ENCODE measurements around the gene NETO1.

- TF ChIP-seq, protein P1, sequence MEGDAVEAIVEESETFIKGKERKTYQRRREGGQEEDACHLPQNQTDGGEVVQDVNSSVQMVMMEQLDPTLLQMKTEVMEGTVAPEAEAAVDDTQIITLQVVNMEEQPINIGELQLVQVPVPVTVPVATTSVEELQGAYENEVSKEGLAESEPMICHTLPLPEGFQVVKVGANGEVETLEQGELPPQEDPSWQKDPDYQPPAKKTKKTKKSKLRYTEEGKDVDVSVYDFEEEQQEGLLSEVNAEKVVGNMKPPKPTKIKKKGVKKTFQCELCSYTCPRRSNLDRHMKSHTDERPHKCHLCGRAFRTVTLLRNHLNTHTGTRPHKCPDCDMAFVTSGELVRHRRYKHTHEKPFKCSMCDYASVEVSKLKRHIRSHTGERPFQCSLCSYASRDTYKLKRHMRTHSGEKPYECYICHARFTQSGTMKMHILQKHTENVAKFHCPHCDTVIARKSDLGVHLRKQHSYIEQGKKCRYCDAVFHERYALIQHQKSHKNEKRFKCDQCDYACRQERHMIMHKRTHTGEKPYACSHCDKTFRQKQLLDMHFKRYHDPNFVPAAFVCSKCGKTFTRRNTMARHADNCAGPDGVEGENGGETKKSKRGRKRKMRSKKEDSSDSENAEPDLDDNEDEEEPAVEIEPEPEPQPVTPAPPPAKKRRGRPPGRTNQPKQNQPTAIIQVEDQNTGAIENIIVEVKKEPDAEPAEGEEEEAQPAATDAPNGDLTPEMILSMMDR (IDR thresholded peaks at IDR 0.05; ENCODE audit: insufficient read depth, low read depth, low read length), result no peak
- TF ChIP-seq EZH2 (IDR thresholded peaks at IDR 0.05; ENCODE audit: insufficient read depth, low read length), result no peak
These were observed 99.0 kb downstream of the NETO1 start for GRCh38 chr18:72768681-72769229.

Data from astrocyte (in vitro differentiated cells and primary cell).